HuH-7 (cell line): ENCODE data around the gene ELOA2.
"Not testable (repeated sequence)": the region's sequence is repeated elsewhere in the genome, so short reads cannot be mapped to it uniquely, and the experiment has no call there.

Experiments
- DNase-seq: peaks from one replicate; pipeline ENCODE4 v3.0.0; 2011; ENCODE audit warnings: low spot score

ELOA2 gene

DNA sequence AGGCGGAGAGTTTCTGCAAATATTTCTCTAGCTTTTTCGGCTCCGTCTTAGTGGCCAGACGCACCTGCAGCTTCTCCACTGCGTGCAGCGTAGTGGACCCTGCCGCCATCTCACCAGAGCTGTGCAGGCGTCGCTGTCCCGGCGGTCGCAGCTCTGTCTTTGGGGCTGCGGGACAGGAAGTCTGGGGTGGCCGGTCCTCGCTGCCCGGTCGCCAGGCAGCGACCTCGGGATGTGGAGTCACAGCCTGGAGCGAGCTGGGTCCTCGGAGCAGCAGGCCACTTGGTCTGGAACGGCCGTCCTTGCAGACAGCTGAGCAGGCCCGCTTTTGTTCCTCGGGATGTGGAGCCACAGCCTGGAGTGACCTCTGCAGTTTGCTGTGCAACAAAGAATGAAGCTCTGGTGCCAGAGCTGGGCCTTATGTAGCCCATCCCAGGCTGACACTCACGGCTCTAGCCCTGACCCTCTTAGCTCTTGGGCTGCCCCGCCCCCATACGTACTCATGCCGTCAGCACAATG, at the start of gene ELOA2:
Gene ELOA2 (minus strand): TSS at position 466 of the 516 bp plus-strand sequence. CDS start 357 bp downstream, at position 109.
- DNase-seq: no peak

- DNase-seq: no peak
Measured at GRCh38 chr18:47081578-47081977, 46.2 kb upstream of the ELOA2 start.

DNA sequence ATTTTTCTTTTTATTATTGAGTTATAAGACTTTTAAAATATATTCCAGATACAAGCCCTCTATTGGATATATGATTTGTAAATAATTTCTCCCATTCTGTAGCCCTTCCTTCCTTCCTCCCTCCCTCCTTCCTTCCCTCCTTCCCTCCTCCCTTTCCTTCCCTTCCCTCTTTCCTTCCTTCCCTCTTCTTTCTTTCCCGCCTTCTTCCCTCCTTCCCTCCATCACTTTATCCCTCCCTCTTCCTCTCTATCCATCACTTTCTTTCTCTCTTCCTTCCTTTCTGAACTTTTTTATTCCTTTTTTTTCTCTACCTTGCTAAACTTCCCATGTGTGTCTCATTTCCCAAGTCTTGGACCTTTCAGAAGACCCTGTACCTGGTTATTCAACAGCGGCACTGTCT, 45.5 kb upstream of the ELOA2 start:
- DNase-seq: no peak

GRCh38 chr18:47077111-47077510, 41.7 kb upstream of the ELOA2 start:
- no peak for DNase-seq

DNA sequence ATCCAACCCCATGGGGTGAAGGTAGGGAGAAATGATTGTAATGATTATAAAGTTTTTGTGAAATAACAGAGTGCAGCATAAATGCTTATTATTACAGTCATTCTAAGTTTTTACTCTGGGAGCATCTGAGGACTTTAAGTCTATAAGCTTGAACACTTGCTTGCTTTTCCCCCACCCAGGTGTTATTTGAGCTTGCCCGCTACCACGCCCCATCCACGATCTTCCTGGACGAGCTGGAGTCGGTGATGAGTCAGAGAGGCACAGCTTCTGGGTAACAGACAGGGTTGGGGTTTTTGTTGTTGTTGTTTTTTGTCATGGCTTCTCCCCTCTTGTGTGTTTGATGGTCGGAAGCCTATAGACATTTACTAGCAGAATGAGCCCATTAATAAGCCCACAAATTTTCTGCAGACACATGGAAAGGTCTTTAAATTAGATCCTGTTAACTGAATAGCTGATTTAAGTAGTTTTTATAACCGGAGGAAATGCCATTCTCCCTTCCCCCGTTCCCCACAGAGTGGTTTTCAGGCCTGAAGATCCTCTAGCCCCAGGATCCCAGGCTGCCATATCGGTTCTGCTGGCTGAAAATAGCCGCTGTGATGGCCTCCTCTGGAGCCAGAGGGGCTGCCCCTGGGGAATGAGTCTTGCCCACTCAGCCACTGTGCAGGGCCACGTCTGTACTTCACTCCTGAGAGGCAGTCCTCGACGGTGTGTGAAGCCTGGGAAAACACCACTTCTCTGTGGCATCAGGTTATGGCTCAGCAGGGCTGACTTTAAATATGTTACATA, 39.9 kb upstream of the ELOA2 start:
- no peak for DNase-seq

DNA sequence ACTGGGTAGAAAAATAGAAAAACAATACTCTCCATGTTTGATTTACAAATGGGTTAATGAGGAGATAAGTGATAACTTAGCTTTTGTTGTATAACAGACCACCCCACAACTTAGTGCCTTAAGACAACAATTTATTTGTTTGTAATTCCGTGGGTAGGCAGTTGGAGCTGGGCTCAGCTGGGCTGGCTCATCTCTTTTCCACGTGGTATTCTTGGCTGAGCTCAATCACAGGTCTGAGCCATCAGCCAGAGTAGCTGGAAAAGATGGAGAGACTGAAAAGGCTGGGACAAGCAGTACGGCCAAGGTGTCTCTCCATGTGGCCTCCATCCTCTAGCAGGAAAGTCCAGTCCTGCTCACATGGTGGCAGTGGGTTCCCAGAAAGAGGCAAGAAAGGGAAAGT, 32.2 kb upstream of the ELOA2 start:
- no peak for DNase-seq

- no peak for DNase-seq
Measured at GRCh38 chr18:47063096-47063495, 27.7 kb upstream of the ELOA2 start.

DNA sequence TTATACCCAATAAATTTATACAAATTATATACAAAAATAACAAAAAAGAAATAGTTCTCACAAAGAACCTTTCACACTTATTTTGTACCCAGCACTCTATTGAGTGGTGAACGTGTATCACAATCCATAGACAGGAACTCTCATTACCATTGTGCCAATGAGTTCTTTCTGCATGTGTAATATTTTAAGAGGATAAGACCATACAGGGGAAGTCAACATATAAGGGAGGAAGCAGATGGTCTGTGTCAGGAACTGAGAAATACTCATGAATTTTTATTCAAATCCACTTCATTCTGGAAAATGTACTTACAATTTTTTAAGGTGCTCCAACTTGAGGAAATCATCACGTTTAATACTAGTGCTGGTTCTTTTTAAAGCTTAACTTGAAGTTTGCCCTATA, 27.1 kb upstream of the ELOA2 start:
- DNase-seq: no peak

DNA sequence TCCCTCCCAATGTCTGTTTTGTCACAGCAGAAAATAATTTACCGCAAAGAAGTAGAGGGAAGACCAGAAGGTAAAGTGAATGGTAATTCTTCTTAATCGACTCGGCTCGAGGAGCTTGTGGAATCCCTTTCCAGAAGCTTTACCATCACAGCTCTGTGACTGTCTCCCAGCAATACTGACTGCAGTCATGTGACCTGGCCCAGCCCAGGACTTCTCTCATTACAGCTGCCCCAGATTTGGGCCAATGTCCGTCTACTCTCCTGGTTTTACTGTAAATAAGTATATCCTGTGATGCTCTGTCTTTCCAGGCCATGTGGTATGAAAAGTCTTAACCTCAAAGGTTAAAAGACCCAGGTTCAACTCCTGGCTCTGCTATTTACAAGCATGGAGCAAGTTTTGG, 18.9 kb upstream of the ELOA2 start:
- DNase-seq: no peak

DNA sequence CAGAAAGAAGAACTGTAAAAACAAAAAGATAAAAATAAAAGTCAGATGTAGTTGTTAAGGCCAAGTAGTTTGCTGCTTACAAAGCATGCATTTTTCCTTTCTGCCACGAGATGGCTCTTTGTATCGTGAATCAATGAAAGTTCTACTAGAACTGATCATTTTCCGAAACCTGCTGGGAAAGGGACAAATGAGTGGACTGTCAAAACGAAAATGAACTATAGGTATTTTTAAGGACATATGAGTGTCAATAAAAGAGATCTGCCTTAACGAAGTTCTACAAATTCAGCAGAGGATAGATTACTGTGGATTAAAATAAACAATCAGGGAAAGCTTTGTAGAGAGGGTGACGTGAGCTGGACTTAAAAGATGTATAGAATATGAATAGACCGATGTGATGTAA, 15.0 kb upstream of the ELOA2 start:
- DNase-seq: peak; percentile 14

DNA sequence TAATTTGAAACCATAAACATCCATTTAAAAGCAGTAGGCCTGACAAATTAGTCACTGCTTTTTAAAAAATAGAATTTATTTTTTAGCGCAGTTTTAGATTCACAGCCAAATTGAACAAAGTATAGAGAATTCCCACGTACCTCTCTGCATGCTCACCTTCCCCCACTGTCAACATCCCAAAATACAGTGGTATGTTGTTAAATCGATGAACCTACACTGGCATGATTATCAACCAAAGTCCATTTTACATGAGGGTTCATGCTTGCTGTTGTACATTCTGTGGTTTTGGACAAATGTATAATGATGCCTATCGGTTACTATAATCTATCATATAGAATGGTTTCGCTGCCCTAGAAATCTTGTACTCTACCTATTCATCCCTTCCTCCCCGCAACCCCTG, 5.6 kb upstream of the ELOA2 start:
- DNase-seq: no peak

- no peak for DNase-seq
Measured at GRCh38 chr18:47036927-47037578, 1.6 kb upstream of the ELOA2 start.

GRCh38 chr18:47036298-47036874, 965 bp upstream of the ELOA2 start:
- peak; percentile 51 for DNase-seq

DNA sequence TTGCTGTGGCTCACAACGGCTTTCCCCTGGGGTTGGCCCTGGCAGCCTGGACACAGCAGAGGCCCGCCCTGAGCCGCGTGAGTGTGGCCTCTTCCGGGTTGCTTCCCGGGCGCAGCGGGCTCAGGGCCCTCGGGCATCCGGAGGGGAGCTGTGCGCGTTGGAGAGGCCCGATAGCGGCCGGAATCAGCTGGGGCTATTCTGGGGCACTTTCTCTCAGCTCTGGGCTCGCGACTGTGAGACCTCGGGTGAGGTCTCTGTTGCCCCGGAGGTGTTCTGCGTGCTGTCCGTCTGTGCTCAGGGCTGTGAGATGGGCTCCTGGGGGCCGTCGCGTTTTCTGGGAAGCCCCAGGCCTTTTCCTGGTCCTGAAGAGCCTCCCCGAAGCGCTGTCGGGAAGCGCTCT, 830 bp downstream of the ELOA2 start:
- DNase-seq: not testable (repeated sequence)

DNA sequence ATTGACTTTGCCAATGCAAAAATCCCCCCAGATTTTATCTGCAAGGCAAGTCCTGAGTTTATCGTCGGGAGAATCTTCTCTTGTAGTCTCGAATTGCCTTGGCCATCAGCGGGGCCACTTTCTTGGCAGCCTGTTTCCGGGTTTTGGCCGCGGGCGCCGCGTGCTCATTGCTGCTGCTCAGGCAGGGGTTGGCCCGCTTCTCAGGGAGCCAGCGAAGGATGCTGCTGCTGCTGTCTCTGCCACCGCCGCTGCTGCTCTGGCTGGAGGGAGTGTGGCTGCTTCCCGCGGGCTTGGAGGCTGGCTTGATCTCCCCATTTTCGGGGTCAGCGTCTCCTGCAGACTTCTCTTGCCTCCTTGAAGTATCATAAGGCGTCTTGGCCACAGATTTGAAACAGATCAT, 2.5 kb downstream of the ELOA2 start:
- DNase-seq: no peak

DNA sequence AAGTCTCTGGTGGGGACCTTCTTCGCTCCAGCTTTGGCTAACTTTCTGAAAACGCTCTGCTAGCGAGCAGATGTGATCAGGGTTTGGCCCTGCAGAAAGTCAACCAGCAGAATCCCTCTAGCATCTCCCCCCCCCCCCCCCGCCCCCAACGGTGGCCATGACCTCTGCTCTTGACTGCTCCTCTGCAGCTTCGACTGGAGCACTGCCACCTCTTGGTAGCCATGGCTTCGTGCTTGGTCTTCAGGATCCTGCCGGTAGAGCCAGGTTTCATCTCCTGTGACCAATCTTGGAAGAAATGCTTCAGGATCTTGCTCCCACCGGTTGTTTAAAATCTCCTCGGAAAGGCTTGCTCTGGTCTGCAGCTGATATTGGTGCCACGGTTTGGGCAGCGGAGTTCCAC, 4.5 kb downstream of the ELOA2 start:
- not testable (repeated sequence) for DNase-seq

DNA sequence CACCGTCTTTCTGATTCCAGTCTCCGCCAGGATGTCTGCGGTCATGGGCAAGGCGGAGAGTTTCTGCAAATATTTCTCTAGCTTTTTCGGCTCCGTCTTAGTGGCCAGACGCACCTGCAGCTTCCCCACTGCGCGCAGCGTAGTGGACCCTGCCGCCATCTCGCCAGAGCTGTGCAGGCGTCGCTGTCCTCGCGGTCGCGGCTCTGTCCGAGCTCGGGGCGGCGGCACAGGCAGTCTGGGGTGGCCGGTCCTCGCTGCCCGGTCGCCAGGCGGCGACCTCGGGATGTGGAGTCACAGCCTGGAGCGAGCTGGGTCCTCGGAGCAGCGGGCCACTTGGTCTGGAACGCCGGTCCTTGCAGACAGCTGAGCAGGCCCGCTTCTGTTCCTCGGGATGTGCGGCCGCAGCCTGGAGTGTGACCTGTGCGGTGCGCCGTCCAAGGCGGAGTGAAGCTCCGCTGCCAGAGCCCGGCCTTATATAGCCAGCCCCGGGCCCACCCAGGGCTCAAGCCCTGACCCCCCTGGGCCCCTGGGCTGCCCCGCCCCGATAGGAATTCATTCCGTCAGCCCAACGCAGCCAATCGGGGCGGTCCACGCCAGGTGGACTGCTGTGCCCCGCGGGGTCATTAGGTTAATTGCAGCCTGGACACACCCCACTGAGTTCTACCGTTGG, 5.6 kb downstream of the ELOA2 start:
- DNase-seq: not testable (repeated sequence)

- not testable (repeated sequence) for DNase-seq
Measured at GRCh38 chr18:47028738-47029137, 6.7 kb downstream of the ELOA2 start.

GRCh38 chr18:47025557-47026174, 9.8 kb downstream of the ELOA2 start:
- not testable (repeated sequence) for DNase-seq

- DNase-seq: not testable (repeated sequence)
Measured at GRCh38 chr18:47023769-47024465, 11.5 kb downstream of the ELOA2 start.

GRCh38 chr18:47022821-47023220, 12.6 kb downstream of the ELOA2 start:
- DNase-seq: not testable (repeated sequence)
